Measurements from ENCODE around the gene CPNE2. TPM values are rescaled to one million over a fixed set of nuclear protein-coding genes. Genes with fewer than 3 reads are reported as not detected.

The CPNE2 gene
- total RNA-seq, 1 experiment from 2014 or later = 43.4 TPM

- no peaks in the 10 kb centered on the region for H3K27me3 ChIP-seq (ENCODE audit: control insufficient read depth, insufficient read depth, low read length)
- in situ Hi-C loops (cut with HindIII; ENCODE audit: low pct_unique_long_range_greater_than_20kb, low sequenced_read_pairs) = no loop called here
- no TSS peak for BruUV-seq (replicated peaks)
- no peak overlapping the region for H3K27ac ChIP-seq (ENCODE audit: low read length)
- TF ChIP-seq REST (IDR thresholded peaks at IDR 0.05; ENCODE audit: insufficient read depth in 1 of 2, low read depth in 2 of 2, low read length in 1 of 2) (no peak), POLR2AphosphoS5 (IDR thresholded peaks at IDR 0.05; ENCODE audit: low read depth, low read length) (no peak), CTCF (IDR thresholded peaks at IDR 0.05) (no peak)
- no peaks in the 10 kb centered on the region for H3K4me1 ChIP-seq (ENCODE audit: control insufficient read depth, insufficient read depth, low read length)
- ChIA-PET CTCF (no interaction called here), POLR2A (no interaction called here)
- no peak for ATAC-seq
- DNase-seq (ENCODE audit: low read depth, low spot score) = no peak
- intact Hi-C loops (cut with micrococcal nuclease; ENCODE audit: unreplicated experiment) = no loop called here
- H3K4me3 ChIP-seq (ENCODE audit: low read depth in 2 of 2, low read length in 2 of 2) = no peak overlapping the region
- H3K36me3 ChIP-seq (ENCODE audit: control insufficient read depth, insufficient read depth, low read length) = no peaks in the 10 kb centered on the region
- H3K9me3 ChIP-seq (ENCODE audit: control insufficient read depth, insufficient read depth, low read depth, low read length) = no peaks in the 10 kb centered on the region
Observed at GRCh38 chr16:57072616-57073275, 19.6 kb upstream of the CPNE2 start.

- Histone ChIP-seq H3K27me3 (ENCODE audit: control insufficient read depth, insufficient read depth, low read length) (no peaks in the 10 kb centered on the region), H3K36me3 (ENCODE audit: control insufficient read depth, insufficient read depth, low read length) (no peaks in the 10 kb centered on the region), H3K4me1 (ENCODE audit: control insufficient read depth, insufficient read depth, low read length) (no peaks in the 10 kb centered on the region), H3K9me3 (ENCODE audit: control insufficient read depth, insufficient read depth, low read depth, low read length) (no peaks in the 10 kb centered on the region), H3K27ac (ENCODE audit: low read length) (no peak overlapping the region), H3K4me3 (ENCODE audit: low read depth in 2 of 2, low read length in 2 of 2) (no peak overlapping the region)
- no TSS peak for BruUV-seq (replicated peaks)
- no peak for TF ChIP-seq TCF7L2 (IDR thresholded peaks at IDR 0.05; ENCODE audit: low read depth, low read length)
- TF ChIP-seq POLR2AphosphoS5 (IDR thresholded peaks at IDR 0.05; ENCODE audit: low read depth, low read length) = no peak
- TF ChIP-seq REST (IDR thresholded peaks at IDR 0.05; ENCODE audit: insufficient read depth in 1 of 2, low read depth in 2 of 2, low read length in 1 of 2) = no peak
- TF ChIP-seq CTCF (IDR thresholded peaks at IDR 0.05) = no peak
- TF ChIP-seq SIN3A (IDR thresholded peaks at IDR 0.05; ENCODE audit: borderline replicate concordance, insufficient read depth, low read depth, low read length) = no peak
- in situ Hi-C loops (cut with HindIII; ENCODE audit: low pct_unique_long_range_greater_than_20kb, low sequenced_read_pairs) (no loop called here), intact Hi-C loops (cut with micrococcal nuclease; ENCODE audit: unreplicated experiment) (no loop called here)
- POLR2A ChIA-PET = no interaction called here
- DNase-seq (ENCODE audit: low read depth, low spot score) (no peak), ATAC-seq (no peak)
- CTCF ChIA-PET = no interaction called here
Observed at GRCh38 chr16:57077714-57078113, 14.7 kb upstream of the CPNE2 start.
